Stimulated activated CD4-positive, alpha-beta T cell treated with anti-CD3 and anti-CD28 coated beads, TNF-alpha, amount 100 ng/mL, for 48 hours (primary cell): ENCODE data around the gene STUB1.
A peak's percentile ranks its signal among the peaks of the same experiment; 100 is the strongest.

Experiments
- DNase-seq, 3 donors: peaks; one replicate each; pipeline ENCODE4 v3.0.0-alpha.2; 2020; ENCODE audit warnings: low read depth in 3 of 3

The STUB1 gene

DNA sequence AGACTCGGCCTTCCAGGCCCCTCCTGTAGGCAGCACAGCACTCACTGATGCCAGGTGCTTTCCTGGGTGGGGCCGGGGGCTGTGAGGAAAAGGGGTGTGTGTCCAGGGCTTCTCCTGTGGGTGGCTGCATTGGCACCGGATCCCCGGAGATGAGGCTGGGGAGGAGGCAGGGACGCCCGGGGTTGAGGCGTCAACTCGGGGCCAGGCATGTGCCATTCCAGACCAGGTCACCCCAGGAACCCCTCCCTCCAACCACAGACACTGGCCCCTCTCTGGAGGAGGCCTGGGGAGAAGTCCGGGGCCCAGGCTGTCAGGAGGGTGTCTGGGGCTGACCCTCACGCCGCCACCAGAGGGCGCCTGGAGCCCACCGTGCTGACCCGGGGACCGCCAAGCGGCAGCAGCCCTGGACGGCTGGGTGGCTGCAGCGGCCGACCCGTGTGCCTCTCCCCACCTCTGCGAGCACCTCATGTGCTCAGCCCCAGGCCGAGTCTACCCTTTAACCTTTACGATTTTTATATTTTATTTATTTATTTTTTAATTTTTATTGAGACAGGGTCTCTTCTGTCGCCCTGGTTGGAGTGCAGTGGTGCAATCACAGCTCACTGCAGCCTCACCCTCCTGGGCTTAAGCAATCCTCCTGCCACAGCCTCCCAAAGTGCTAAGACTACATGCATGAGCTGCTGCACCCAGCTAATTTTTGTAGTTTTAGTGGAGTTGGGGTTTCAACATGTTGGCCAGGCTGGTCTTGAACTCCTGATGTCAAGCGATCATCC, 31.5 kb downstream of the STUB1 start:
- DNase-seq: peak; percentile 51 to 79 (median 65)

DNA sequence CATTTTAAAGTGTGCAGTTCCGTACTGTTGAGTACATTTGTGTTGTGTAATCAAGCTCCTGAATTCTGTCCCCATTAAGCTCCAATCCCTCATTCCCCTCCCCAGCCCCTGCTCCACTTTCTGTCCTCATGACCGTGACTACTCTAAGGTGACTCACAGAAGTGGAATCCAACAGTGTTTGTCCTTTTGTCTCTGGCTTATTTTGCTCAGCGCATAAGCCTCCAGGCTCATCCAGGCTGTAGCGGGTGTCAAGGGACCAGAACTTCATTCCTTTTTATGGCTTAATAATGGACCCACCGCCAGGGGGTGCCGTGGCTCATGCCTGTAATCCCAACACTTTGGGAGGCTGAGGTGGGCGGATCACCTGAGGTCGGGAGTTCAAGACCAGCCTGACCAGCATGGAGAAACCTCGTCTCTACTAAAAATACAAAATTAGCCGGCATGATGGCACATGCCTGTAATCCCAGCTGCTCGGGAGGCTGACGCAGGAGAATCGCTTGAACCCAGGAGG, 32.6 kb downstream of the STUB1 start:
- DNase-seq: peak; percentile 45 to 57 (median 45)

DNA sequence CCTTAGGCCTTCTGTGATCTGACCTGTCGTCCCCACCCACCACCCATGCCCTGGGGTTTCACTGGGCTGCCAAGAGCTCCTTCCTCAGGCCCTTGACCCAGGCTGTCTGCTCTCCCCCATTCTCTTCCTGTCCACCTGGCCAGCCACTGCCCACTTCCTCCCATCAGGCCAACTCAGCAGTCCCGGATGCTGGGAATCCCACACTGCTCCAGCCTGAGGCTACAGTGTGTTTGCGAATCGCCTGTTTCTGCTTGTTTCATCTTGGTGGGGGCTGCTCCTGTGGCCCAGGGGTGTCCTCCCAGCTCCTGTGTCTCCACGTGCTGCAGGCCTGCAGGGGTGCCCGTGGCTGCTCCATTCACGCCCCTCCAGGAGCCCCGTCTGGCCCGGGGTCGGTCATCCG, 33.9 kb downstream of the STUB1 start:
- no peak for DNase-seq

DNA sequence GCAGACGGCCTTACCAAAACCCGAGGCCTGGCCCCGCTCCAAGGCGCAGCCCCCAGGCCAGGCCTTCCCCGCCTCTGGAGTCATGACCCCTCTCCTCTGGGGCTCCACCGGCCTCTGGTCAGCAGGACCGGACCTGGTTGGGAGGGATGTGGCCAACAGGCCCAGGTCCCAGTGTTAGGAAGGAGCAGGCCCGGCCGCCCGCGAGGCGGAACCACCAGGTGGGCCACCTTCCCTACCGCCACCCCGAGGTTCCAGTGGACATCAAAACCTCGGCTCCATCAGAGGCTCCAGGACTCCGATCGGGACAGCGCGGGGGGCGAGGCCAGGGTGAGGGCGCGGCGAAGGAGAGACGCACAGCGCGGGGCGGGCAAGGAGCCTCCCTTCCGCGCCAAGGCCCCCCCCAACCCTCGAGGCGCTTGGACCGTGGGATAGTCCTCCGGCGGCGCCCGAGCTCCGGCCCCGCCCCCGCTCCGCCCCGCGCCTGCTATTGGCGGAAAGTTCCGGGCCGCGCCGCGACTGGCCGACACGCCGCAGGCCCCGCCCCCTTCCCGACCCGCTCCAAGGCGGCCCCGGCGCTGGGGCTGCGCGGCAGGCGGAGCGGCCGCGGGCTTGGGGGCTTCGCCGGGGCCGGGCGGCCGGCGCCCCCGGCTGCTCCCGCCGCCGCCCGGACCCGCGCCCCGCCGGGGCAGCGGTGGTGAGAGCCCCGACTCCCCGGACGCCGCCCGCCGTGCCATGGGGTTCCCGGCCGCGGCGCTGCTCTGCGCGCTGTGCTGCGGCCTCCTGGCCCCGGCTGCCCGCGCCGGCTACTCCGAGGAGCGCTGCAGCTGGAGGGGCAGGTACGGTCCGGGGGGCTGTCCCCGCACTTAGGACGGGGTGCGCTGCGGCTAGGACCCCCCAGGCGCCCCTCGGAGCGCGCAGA, 34.6 kb downstream of the STUB1 start, which contains the start of gene METRN:
TSS of gene METRN (plus strand) at position 561 of the 919 bp plus-strand sequence. CDS start at position 733, 172 bp downstream.
- DNase-seq: peak; percentile 79 to 96 (median 83)

DNA sequence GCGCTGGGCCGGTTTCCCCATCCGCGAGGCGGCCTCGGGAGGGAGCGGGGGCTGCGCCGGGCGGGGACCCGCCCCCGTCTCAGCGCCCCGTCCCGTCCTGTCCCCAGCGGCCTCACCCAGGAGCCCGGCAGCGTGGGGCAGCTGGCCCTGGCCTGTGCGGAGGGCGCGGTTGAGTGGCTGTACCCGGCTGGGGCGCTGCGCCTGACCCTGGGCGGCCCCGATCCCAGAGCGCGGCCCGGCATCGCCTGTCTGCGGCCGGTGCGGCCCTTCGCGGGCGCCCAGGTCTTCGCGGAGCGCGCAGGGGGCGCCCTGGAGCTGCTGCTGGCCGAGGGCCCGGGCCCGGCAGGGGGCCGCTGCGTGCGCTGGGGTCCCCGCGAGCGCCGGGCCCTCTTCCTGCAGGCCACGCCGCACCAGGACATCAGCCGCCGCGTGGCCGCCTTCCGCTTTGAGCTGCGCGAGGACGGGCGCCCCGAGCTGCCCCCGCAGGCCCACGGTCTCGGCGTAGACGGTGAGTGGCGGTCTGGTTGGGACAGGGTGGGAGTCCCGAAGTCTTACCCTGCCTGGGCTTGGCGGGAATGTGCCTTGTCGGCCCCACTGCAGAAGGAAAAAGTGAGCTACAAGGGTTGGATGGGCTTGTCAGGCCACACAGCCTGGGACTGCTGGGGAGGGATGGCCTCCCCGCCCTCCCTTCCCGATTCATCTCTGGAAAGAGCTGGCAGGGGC, 35.4 kb downstream of the STUB1 start:
- no peak for DNase-seq

DNA sequence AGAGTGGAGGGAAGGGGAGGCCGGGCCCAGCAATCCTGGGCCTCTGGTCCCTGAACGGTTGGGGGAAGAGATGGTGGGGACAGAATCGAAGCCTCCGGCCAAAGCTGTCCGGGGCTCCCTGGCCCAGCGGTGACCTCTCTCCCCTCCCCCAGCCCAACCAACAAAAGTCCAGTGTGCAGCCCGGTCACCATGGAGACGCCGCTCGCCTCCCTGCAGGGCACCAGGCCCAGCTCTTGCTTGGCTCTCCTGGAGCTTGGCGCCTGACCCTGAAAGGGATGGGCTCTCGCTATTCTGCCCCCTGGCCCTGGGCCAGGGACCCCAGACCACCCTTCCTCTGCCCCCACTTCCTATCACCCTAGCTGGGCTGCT, 36.0 kb downstream of the STUB1 start:
- no peak for DNase-seq

DNA sequence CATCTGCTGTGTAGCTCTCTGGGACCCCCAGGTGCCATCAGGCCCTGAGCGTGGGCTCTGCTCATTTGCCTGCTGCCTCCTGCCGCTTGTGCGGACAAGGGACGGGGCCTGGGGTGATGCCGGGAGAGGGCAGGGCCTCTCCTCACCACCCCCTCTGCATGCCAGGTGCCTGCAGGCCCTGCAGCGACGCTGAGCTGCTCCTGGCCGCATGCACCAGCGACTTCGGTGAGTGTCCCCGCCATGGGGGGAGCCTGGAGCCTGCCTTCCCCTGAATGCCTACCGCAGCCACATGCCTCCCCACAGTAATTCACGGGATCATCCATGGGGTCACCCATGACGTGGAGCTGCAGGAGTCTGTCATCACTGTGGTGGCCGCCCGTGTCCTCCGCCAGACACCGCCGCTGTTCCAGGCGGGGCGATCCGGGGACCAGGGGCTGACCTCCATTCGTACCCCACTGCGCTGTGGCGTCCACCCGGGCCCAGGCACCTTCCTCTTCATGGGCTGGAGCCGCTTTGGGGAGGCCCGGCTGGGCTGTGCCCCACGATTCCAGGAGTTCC, 36.6 kb downstream of the STUB1 start:
- DNase-seq: no peak

DNA sequence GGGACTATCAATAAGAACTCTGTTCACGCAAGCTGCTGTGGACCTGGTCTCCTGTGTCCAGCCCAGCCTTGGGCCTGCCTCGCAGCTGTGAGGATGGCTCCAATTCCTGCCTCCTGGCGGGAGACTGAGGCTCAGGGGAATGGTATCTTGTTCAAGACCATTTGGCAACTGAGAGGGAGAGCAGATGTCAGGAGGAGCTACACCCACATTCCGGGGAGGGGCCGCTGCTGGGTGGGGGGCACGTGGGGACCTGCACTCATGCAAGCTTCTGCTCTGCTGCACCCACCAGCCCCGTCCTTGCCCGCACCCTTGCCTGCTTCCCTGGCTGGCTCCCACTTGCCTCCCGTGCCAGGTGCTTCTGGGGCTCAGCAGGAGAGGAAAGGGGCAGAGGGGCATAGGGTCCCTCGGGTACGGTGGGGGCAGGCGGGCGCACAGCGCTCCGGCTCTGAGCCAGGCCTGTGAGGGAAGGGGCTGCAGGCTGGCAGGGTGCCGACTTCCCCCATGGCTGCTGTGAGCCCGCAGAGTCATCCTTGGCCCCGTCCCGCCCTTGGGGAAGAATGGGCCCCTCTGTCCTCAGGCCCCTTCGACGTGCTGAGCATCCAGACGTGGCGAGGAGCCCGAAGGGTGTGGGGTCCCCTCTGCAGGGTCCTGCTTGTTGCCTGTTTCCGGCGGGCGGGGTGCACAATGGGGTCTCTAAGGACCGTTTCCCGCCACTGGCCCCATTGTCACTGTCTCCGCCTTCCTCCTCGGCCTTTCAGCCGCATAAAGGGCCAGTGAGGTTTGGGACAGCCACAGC, 37.4 kb downstream of the STUB1 start:
- no peak for DNase-seq

DNA sequence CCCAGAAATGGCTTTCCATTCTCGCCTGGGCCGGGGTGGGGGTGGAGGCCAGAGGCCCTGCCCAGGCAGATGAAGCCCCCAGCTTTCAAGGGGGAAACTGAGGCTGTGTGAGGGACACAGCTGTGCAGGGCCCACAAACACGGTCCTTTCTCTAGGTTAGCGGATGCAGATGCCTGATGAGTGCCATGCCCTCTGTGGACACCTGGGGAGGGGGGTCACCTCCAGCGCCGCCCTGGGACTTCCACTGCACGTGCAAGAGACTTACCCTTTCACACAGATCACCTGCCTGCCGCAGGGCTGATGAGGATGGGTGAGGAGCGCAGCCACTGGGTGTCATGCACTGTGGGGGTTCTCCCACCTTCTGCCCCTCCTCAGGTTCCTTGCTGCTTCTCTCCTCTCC, 38.2 kb downstream of the STUB1 start:
- no peak for DNase-seq

DNA sequence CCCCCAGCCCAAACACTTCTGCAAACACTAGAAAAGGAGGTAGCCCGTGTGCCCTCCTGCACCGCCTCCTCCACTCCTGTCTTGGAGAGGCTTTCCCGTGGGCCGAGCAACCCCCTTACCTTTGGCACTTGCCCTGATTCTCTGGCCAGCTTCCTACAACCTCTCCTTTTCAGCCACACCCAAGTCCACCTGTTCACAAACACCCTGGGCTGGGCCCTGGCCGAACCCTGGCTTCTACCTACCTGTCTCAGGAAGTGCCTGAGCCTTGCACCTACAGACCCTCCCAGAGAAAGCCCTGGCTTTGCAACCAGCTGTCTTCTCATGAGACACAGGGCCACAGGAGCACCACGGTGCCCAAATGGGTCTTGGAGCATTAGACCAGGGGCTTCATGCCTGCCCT, 38.7 kb downstream of the STUB1 start:
- no peak for DNase-seq

DNA sequence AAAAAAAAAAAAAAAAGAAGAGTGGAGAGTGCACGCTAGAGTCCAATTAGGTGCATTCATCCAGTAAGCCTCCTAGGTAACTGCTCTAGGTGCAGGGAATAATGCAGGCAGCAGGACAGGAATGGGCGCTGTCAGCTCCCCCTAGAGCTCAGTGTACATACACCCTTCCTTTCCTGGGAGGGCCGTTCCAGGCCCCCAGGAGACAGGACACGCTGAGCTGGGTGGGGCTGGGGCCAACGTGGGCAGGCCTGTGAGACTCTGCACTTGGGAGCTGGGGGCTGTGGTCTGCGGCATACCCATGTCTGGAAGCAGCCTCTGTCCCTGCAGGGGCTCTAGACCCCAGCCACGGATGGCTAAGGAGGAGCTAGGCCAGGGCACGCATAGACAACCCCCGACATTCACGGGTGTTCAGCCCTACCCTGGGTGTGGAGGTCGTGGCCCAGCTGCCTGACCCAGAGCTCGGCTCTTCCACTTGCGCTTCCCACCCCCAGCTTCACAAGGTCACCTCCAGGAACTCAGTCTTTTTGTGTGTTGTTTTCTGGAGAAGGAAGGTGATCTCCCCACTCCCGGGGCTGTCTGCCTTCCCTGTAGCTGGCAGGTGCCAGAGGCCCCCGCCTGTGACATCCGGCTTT, 39.7 kb downstream of the STUB1 start:
- no peak for DNase-seq

DNA sequence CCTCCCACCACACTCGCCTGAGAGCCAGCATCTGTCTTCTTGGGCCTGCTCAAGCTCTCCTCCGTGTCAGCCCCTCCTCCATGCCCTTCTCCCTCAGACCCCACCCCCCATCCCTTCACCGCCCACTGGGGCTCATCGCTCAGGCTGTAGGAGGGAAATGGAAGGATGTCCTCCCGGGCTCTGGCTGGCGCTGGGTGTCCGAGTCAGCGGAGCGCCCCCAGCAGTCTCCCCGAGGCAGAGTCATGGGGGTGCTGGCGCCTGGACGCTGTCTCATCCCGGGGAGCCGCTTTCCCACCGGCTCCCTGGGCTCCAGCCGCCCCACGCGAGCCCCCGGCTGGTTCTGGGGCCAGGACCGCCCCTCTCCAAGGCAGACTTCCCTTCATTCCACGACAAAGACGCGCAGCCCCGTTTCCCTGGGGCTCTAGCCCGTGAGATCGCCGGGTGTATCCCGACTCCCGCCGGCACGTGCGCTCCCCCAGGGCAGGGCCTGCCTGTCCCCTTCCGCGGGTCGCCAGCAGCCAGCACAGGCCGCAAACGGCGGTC, 40.3 kb downstream of the STUB1 start:
- peak in 2 of 3 donors; percentile 44 to 52 for DNase-seq

DNA sequence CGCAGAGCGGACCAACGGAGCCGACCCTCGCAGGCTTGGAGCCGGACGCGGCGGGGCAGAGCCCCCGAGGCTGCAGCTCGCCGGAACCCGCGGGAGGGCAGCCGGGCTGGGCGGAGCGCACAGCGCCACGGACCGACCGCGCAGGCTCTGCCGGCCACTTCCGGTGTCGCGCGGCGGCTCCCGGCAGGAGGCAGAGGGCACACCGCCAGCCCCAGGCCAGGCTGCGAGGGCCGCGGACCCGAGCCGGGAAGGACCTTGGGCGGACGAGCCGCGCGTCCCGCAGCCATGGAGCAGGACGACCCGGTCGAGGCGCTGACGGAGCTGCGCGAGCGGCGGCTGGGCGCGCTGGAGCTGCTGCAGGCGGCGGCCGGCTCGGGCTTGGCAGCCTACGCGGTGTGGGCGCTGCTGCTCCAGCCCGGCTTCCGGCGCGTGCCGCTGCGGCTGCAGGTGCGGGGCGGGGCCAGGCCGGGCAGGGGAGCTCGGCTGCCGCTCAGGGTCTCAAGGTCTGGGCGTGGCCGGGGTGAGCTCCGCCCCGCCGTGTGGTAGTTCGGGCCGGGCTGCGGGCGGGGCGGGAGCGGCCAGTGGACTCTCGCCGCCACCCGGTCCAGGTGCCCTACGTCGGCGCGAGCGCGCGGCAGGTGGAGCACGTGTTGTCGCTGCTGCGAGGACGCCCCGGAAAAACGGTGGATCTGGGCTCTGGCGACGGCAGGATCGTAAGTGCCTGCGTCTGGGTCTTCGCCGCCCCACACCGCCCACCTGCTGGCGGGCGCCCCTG, 41.0 kb downstream of the STUB1 start, which contains the start of gene ANTKMT:
TSS of gene ANTKMT (plus strand) at position 157 of the 775 bp plus-strand sequence. CDS start at position 286, 129 bp downstream.
- peak; percentile 41 to 70 (median 58) for DNase-seq

DNA sequence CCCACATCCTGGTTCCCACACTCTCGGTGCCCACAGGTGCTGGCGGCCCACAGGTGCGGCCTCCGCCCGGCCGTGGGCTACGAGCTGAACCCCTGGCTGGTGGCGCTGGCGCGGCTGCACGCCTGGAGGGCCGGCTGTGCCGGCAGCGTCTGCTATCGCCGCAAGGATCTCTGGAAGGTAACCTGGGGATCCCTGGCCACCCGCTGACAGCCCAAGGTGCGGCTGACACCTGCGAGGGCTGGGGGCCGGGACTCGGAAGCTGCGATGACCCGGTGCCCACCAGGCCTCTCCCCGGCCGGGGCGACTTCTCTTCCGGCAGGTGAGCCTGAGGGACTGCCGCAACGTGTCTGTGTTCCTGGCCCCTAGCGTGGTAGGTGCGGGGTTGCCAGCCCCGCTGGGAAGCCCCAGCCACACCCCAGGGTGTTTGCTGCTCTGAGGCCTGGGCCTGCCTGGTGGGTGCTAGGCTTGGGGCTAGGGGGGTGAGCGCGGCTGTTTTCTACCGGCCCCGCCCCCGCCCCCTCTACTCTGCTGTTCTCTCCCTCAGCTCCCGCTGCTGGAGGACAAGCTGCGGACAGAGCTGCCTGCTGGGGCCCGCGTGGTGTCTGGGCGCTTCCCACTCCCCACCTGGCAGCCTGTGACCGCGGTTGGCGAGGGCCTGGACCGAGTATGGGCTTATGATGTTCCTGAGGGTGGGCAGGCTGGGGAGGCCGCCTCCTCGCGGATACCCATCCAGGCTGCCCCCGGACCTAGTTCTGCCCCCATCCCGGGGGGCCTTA, 41.7 kb downstream of the STUB1 start:
- no peak for DNase-seq

DNA sequence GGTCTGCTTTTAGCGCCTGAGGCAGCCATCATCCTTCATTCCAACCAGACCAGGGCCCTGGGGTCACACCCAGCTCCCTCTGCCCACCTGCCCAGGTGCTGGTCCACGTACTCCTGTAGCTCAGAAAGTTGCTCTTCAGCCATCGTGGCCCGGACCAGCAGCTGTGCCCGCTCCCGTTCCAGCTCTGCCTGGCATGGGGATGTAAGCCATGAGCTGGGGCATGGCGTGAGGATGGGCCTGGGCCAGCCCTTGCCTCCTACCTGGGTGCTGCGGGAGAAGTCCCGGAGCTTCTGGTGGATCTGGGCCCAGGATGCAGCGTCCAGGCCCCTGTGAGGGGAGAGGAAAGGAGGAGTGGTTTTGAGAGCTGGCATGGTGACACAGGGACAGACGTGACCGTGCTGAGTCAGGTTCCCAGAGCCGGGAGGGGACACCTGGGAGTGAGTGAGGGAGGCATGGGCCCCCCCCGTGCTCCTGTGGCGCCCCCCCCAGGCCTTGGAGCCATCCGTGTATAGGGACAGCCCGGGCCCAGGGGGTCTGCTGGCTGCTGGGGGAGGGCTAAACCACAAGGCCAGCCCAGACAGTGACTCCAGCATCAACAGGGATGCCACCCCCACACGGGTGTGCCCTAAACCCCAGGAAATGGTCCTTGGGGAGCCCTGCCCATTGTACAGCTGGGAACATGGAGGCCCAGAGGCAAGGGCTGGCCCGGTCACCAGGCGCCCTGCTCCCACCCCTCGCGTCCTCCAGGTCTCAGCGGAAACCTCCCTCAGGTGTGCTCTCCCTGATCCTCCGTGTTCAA, 42.8 kb downstream of the STUB1 start:
- no peak for DNase-seq

DNA sequence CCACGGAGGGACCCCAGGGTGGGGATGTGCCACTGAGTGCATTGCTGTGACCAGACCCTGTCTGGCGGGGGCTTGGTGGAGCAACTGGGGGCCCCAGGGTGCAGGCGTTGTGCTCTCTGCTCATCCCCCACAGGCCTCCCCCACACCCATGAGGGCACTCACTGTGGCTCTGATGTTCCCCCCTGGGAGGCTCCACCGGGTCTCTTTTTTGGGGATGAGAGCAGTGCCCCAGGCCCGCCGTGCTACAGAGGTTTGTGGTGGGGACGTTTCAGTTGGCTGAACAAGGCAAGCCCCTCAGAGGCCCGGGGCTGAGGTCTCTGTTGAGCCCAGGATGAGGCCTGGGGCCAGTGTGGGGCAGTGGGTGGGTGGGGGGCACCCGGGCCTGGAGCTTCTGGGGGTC, 43.5 kb downstream of the STUB1 start:
- DNase-seq: no peak
